ENCODE measurements around the gene NRAP. TPM values are rescaled to one million over a fixed set of nuclear protein-coding genes. Genes with fewer than 3 reads are reported as not detected.

The NRAP gene
- total and polyA plus RNA-seq, 2 donors: 1.5 TPM; not detected in 1

DNA sequence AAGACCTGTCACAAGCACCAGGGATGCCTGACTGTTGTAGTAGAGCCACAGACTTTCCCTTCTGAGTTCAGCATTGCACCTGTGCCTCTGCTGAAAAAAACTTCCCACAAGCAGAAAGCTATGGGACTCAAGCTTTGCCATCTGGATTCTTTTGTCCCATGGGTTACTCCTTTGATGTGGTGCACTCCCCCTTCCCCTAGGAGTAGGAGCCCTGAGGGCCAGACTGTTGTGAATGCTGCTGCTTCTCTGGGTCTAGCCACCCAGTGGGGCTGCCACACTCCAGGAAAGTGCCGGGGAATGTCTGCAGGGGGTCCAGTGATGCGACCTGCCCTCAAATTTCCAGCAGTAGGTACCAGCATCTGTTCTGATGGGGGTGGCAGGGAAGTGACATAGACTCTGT, 27.5 kb upstream of the NRAP start:
- Histone ChIP-seq H3K27ac (ENCODE audit: low read depth) (no peak overlapping the region), H3K4me3 (ENCODE audit: low read depth, low read length) (no peak overlapping the region), H3K36me3 (ENCODE audit: insufficient read depth) (no peaks in the 10 kb centered on the region), H3K4me1 (ENCODE audit: insufficient read depth) (no peaks in the 10 kb centered on the region)
- 96% methylated on average over 2 of the region's 2 CpGs for WGBS
- DNase-seq (ENCODE audit: extremely low spot score): no peak

DNA sequence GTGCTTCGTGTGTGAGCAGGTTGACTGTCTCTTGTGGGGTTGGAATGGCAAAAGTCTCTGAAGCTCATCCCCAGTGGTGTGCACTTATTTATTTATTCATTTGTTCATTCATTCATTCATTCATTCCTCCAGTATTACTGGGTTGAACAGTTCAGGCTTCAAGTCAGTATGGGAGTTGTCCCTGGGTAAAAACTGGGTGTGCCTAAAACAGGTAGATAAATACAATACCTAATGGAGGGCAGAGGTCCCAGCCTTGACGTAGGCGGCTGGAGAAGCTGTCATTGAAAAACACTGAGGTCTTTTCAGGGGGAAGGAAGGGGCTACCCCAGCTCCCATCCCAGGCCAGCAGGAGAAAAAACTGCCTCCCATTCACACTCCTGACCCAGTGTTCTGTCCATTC, 26.9 kb upstream of the NRAP start:
- WGBS: 62% methylated on average over 3 of the region's 3 CpGs

DNA sequence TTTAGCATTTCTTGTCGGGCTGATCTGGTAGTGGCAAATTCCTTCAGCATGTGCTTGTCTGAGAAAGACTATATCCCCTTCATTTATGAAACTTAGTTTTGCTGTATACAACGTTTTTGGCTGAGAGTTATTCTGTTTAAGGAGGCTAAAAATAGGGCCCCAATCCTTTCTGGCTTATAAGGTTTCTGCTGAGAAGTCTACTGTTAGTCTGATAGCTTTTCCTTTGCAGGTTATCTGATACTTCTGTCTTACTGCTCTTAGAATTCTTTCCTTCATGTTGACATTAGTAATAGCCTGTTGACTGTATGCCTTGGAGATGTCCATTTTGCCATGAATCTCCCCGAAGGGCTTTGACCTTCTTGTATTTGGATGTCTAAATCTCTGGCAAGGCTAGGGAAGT, 25.7 kb upstream of the NRAP start:
- 75% methylated on average over 3 of the region's 3 CpGs for WGBS
- Histone ChIP-seq H3K36me3 (ENCODE audit: insufficient read depth) (no peaks in the 10 kb centered on the region), H3K4me3 (ENCODE audit: low read depth, low read length) (no peak overlapping the region), H3K27ac (ENCODE audit: low read depth) (no peak overlapping the region), H3K4me1 (ENCODE audit: insufficient read depth) (no peaks in the 10 kb centered on the region)
- DNase-seq (ENCODE audit: extremely low spot score): no peak

More for the DNA sequence above, 26.9 kb upstream of the NRAP start:
- no peaks in the 10 kb centered on the region for H3K4me1 ChIP-seq (ENCODE audit: insufficient read depth)
- H3K36me3 ChIP-seq (ENCODE audit: insufficient read depth): no peaks in the 10 kb centered on the region
- H3K4me3 ChIP-seq (ENCODE audit: low read depth, low read length): no peak overlapping the region
- no peak overlapping the region for H3K27ac ChIP-seq (ENCODE audit: low read depth)
- DNase-seq (ENCODE audit: extremely low spot score): no peak

DNA sequence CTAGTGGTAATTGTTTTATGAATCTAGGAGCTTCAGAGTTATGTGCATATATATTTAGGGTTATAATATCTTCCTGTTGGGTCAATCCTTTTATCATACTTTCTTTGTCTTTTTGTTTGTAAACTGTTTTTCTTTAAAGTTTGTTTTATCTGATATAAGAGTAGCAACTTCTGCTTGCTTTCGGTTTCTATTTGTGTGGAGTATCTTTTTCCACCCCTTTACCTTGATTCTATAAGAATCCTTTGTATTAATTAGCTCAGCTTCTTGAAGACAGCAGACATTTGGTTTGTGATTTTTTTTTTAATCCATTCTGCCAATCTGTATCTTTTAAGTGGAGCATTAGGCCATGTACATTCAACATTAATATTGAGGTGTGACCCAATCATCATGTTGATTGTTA, 25.2 kb upstream of the NRAP start:
- no peaks in the 10 kb centered on the region for H3K4me1 ChIP-seq (ENCODE audit: insufficient read depth)
- DNase-seq (ENCODE audit: extremely low spot score): no peak
- no peak overlapping the region for H3K4me3 ChIP-seq (ENCODE audit: low read depth, low read length)
- H3K36me3 ChIP-seq (ENCODE audit: insufficient read depth): no peaks in the 10 kb centered on the region
- H3K27ac ChIP-seq (ENCODE audit: low read depth): no peak overlapping the region
- WGBS: 91% methylated on average over 1 of the region's 1 CpG

DNA sequence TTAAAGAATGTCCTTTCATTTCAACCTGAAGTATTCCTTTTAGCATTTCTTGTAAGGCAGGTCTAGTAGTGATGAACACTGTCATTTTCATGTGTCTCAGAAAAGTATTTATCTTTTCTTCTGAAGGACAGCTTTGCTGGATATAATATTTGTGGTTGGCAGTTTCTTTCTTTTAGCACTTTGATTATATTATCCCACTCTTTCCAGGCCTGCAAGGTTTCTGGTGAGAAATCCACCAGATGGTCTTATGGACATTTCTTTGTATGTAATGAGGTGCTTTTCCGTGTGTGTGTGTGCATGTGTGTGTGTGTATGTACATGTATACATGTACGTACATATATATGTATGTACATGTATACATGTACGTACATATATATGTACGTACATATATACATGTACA, 23.2 kb upstream of the NRAP start:
- Histone ChIP-seq H3K27ac (ENCODE audit: low read depth) (no peak overlapping the region), H3K4me3 (ENCODE audit: low read depth, low read length) (no peak overlapping the region), H3K4me1 (ENCODE audit: insufficient read depth) (no peaks in the 10 kb centered on the region), H3K36me3 (ENCODE audit: insufficient read depth) (no peaks in the 10 kb centered on the region)
- WGBS: 96% methylated on average over 4 of the region's 4 CpGs
- DNase-seq (ENCODE audit: extremely low spot score): no peak

DNA sequence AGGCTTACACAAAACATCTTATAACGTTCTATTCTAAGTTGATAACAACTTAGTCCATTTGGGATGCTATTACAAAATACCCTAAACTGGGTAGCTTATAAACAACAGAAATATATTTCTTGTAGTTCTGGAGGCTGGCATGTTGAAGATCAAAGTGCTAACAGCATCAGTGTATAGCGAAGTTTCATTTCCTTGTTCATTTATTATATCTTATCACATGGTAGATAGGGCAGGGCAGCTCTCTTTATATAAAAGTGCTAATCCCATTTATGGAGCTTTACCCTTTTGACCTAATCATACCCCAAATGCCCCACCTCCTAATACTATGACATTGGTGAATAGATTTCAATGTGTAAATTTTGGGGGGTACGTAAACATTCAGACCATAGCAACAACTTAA, 22.2 kb upstream of the NRAP start:
- Histone ChIP-seq H3K4me3 (ENCODE audit: low read depth, low read length) (no peak overlapping the region), H3K36me3 (ENCODE audit: insufficient read depth) (no peaks in the 10 kb centered on the region), H3K27ac (ENCODE audit: low read depth) (no peak overlapping the region), H3K4me1 (ENCODE audit: insufficient read depth) (no peaks in the 10 kb centered on the region)
- no peak for DNase-seq (ENCODE audit: extremely low spot score)
- WGBS: 92% methylated on average over 3 of the region's 3 CpGs

DNA sequence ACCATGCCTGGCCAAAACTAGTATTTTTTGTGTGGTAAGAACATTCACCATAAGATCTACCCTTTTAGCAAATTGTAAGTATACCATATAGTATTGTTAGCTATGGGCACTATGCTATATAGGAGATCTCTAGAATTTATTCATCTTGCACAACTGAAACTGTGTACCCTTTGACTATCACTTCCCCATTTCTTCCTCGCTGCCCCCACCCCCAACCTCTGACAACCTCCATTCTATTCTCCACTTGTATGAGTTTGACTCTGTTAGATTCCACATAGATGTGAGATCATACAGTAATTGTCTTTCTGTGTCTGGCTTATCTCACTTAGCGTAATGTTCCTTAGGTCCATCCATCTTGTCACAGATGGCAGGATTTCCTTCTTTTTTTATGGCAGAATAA, 19.5 kb upstream of the NRAP start:
- WGBS: 95% methylated on average over 2 of the region's 2 CpGs
- Histone ChIP-seq H3K4me1 (ENCODE audit: insufficient read depth) (no peaks in the 10 kb centered on the region), H3K27ac (ENCODE audit: low read depth) (no peak overlapping the region), H3K36me3 (ENCODE audit: insufficient read depth) (no peaks in the 10 kb centered on the region), H3K4me3 (ENCODE audit: low read depth, low read length) (no peak overlapping the region)
- DNase-seq (ENCODE audit: extremely low spot score): no peak

DNA sequence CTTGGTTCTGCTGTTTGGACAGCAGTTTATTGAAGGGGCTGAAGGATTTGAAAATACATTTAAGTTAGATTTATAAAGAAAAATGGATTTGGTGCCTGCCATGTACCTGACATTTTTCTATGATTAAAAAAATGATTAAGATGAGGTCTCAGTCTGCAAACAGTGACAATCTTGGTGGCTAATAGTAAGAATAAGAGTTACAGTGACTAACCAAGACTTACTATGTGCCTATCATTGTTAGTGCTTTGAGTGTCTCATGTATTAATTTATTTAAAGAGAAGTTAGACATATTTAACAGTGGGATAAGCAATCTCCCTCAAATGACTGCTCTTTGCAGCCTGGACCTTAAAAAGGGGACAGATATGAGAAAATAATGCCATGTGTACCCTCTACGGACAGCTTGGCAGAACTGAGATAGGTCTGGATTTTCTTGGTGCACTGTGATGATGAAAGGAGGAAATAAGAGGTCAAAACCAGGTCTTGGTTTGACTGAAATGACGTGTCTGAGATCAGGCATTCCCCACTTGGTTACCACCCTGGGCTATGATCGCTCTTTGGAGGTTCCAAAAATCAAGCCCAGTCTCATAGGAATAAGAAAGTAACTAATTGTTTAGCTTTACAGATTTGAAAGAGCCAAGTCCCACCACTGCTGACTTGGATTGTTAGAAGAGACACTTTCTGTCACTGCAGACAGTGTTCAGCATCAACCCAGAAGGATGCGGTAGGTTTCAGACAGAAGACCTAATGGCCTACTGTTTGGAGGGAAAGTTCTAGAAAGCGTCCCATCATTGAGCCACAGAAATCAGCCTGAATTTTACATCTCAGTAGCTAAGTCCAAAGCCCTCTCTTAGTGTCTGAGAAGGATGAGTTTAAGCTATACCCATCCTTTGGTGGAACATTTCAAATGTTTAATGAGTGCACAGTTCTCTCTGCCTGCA, 18.0 kb upstream of the NRAP start:
- H3K4me3 ChIP-seq (ENCODE audit: low read depth, low read length): no peak overlapping the region

DNA sequence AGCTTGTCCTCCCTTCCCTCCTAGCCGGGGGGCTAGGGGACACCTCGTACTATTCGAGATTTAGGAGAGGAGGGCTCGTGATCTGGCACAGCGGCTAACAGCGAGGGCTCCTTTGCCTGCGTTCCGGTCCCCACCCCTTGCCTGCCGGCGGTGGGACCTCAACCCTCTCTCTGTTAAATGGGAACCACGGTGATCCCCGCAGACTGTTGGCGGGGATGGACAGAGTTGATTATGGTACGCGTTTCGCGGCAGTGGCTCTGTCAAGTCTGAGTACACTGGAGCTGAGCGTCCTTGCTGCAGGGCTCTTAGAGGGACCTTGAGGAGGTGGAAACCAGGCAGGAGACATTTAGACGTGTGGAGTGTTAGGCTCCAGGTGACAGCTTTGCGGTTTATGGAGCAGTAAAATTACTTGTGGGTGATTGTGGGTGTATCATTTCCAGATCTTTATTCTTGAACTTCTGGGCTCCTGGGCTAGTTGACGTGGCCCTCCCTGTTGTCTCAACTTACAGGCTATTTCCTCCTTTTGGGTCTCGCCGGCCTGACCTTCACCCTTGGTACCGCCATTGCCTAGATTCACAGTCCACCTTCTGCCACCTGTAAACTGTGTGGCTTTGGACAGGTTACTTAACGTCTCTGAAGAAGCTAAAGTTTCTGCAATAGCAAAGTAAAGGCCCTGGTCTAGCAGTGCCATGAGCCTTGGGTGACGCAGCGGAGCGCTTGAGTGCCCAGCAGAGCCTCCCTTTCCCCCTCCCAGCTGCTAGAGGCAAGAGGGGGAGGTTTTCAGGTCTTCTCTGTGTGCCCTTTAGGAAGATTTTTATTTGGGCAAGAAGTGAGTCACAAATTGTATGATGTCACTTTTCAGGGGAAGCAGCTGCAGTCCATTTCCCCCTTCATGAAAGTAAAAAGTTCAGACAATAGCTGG, 16.6 kb upstream of the NRAP start:
- no peak for DNase-seq (ENCODE audit: extremely low spot score)
- WGBS: 10% methylated on average over 28 of the region's 28 CpGs
- Histone ChIP-seq H3K27ac (ENCODE audit: low read depth) (peak overlapping the region; percentile 98), H3K36me3 (ENCODE audit: insufficient read depth) (no peaks in the 10 kb centered on the region), H3K4me1 (ENCODE audit: insufficient read depth) (no peaks in the 10 kb centered on the region), H3K4me3 (ENCODE audit: low read depth, low read length) (peak overlapping the region; percentile 86)

More for the DNA sequence above, 18.0 kb upstream of the NRAP start:
- Histone ChIP-seq H3K36me3 (ENCODE audit: insufficient read depth) (no peaks in the 10 kb centered on the region), H3K27ac (ENCODE audit: low read depth) (no peak overlapping the region), H3K4me1 (ENCODE audit: insufficient read depth) (no peaks in the 10 kb centered on the region)
- 83% methylated on average over 5 of the region's 5 CpGs for WGBS
- no peak for DNase-seq (ENCODE audit: extremely low spot score)

DNA sequence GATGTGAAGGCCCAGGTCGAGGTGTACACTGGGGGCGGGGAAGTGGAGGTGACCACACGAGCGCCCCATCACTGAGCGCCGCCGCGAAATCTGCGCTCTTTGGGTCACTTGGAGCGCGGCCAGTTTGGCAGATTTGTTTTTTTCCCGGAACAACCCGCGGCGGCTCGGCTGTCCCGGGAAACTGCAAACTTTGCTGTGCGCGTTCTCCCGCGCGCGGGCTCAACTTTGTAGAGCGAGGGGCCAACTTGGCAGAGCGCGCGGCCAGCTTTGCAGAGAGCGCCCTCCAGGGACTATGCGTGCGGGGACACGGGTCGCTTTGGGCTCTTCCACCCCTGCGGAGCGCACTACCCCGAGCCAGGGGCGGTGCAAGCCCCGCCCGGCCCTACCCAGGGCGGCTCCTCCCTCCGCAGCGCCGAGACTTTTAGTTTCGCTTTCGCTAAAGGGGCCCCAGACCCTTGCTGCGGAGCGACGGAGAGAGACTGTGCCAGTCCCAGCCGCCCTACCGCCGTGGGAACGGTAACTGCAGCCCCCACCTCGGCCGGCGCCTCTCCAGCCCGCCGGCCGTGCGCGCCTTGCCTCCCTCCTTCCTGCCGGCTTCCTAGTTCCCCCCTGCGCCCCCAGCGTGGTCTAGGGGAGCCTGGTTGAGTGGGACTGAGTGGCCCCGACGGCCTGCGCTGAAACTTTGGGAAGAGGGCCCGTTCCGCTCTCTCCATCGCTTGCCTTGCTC, 15.8 kb upstream of the NRAP start, which contains the start of gene CASP7:
Gene CASP7, plus strand, starts transcription at position 450 of the 727 bp plus-strand sequence. CDS start 17,582 bp downstream, outside the sequence.
- Histone ChIP-seq H3K4me1 (ENCODE audit: insufficient read depth) (no peaks in the 10 kb centered on the region), H3K27ac (ENCODE audit: low read depth) (peak within 1 kb of the TSS; percentile 98), H3K36me3 (ENCODE audit: insufficient read depth) (no peaks in the 10 kb centered on the region), H3K4me3 (ENCODE audit: low read depth, low read length) (peak within 1 kb of the TSS; percentile 86)
- DNase-seq (ENCODE audit: extremely low spot score): peak; percentile 56
- WGBS: under 1% methylated on average over 68 of the region's 68 CpGs

DNA sequence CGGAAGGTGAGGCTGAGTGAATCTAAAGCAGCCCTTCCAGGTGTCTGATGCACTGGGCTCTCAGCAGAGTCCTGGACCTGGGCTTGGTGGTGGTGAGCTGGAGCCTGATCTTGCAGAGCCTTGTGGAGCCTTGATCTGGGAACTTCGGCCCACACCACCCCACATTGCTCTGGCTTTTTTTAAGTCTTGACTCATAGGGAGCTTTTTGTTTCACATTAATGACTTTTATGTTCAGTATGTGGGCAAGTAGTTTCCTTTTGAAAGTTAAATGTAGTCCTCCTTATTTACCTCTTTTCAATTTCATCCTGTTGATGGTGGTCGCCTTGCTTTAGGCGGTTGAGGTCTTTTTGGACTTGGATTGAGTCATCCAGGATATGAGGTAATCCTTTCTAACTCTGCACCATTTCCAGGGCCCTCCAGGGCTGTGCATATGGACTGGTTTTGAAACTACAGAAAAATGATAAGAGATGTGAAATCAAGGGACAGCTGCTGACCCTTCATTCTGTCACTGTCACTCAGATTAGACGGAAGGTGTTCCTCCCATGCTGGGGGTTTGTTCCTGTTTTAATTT, 2.9 kb upstream of the NRAP start:
- 61% methylated on average over 5 of the region's 5 CpGs for WGBS

DNA sequence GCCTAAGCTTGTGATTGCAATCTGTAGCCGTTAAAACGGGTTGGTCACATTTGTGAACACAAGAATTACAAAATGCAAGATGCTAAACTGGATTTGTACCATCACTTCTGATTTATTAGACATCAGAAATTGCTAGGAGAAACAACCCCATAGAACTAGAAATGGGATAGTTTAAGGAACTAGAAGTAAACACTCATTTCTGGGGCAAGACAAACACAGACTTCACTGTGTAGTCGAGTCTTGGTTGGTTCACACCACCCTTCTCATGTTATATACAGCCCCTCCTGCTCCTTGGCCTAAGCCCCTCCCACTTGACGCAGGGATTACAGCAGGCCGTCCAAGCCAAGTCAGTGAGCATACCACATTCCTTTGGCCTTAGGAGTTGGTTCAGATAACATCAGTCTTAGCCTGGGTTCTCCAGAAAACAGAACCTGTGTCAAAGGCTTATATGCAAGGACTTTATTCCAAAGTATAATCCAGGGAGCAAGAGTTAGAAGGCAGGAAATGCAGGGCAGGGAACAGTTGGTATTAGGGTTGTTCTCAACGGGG, 2.0 kb upstream of the NRAP start:
- DNase-seq (ENCODE audit: extremely low spot score): no peak

More for the DNA sequence above, 2.9 kb upstream of the NRAP start:
- DNase-seq (ENCODE audit: extremely low spot score): no peak
- H3K4me3 ChIP-seq (ENCODE audit: low read depth, low read length): no peak overlapping the region
- no peaks in the 10 kb centered on the region for H3K4me1 ChIP-seq (ENCODE audit: insufficient read depth)
- no peaks in the 10 kb centered on the region for H3K36me3 ChIP-seq (ENCODE audit: insufficient read depth)
- no peak overlapping the region for H3K27ac ChIP-seq (ENCODE audit: low read depth)

DNA sequence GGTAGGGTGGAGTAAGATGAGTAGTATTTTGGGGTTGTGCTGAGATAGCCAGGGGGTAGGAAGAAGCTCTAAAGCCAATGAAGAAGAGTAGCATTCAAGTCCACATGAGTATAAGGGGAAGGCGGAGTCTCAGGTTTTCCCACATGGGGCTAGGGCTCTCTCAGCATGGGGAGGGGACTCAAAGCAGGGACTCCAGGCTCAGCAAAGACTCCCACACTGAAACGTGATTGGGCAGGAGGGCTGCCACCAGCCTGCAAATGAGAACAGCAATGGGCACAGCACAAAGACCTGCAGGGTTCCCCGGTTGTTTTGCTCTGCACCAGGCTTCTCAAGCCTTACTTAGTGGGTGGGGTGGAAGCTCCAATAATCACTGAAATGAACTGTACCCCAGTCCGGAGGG, 1.5 kb upstream of the NRAP start:
- Histone ChIP-seq H3K4me3 (ENCODE audit: low read depth, low read length) (no peak overlapping the region), H3K36me3 (ENCODE audit: insufficient read depth) (no peaks in the 10 kb centered on the region), H3K27ac (ENCODE audit: low read depth) (no peak overlapping the region), H3K4me1 (ENCODE audit: insufficient read depth) (no peaks in the 10 kb centered on the region)
- 81% methylated on average over 4 of the region's 4 CpGs for WGBS
- DNase-seq (ENCODE audit: extremely low spot score): no peak

More for the DNA sequence above, 2.0 kb upstream of the NRAP start:
- H3K27ac ChIP-seq (ENCODE audit: low read depth): no peak overlapping the region
- H3K36me3 ChIP-seq (ENCODE audit: insufficient read depth): no peaks in the 10 kb centered on the region
- no peaks in the 10 kb centered on the region for H3K4me1 ChIP-seq (ENCODE audit: insufficient read depth)
- 38% methylated on average over 6 of the region's 6 CpGs for WGBS
- H3K4me3 ChIP-seq (ENCODE audit: low read depth, low read length): no peak overlapping the region
